Immature natural killer cell (primary cell): ENCODE measurements around the gene TTYH2. TPM values are rescaled to one million over a fixed set of nuclear protein-coding genes. Genes with fewer than 3 reads are reported as not detected.

Source experiments
- polyA plus RNA-seq, 3 donors: library from polyadenylated mRNA; unstranded; fragments of 300-500 nt; fragmentation: Illumina TruSeq; gene quantifications; one replicate each; pipeline ENCODE4 v1.2.3, GENCODE V29; 2021

The TTYH2 gene
- polyA plus RNA-seq, 3 donors from 2014 or later, result 0.15 to 2.0 (median 1.1) TPM

Other genes starting within 250 kb of the TTYH2 start
- 1,000 to 10,000 TPM in 1 of 3 donors, 100 to 1,000 TPM in 2; 638 to 1,583 (median 956) TPM for gene RPL38, start 9.9 kb upstream of the TTYH2 start, polyA plus RNA-seq
- gene DNAI2, start 60.7 kb downstream of the TTYH2 start, polyA plus RNA-seq, result under 1 TPM in 1 of 3 donors, not detected in 2; 0.74 TPM
- 1 to 10 TPM; 1.9 to 6.1 (median 4.1) TPM for gene KIF19, start 112.7 kb downstream of the TTYH2 start, polyA plus RNA-seq
- gene BTBD17, start 148.3 kb downstream of the TTYH2 start, polyA plus RNA-seq, result under 1 TPM in 1 of 3 donors, not detected in 2; 0.21 TPM
- gene GPR142, start 153.9 kb downstream of the TTYH2 start, polyA plus RNA-seq, result under 1 TPM in 1 of 3 donors, not detected in 2; 0.49 TPM
- 1 to 10 TPM in 1 of 3 donors, under 1 TPM in 1, not detected in 1; 0.89 to 3.2 TPM for gene GPRC5C, start 218.5 kb downstream of the TTYH2 start, polyA plus RNA-seq